ENCODE results near the gene ADAMTS1.
"Not testable (repeated sequence)": the region's sequence is repeated elsewhere in the genome, so short reads cannot be mapped to it uniquely, and the experiment has no call there.

Gene ADAMTS1

GRCh38 chr21:26845066-26845758 is at the start of gene ADAMTS1:
TSS of gene ADAMTS1 (minus strand) at chr21:26845409. CDS start at chr21:26844954, 455 bp downstream.
- peak in 1 of 6 experiments; percentile 19 for DNase-seq

DNA sequence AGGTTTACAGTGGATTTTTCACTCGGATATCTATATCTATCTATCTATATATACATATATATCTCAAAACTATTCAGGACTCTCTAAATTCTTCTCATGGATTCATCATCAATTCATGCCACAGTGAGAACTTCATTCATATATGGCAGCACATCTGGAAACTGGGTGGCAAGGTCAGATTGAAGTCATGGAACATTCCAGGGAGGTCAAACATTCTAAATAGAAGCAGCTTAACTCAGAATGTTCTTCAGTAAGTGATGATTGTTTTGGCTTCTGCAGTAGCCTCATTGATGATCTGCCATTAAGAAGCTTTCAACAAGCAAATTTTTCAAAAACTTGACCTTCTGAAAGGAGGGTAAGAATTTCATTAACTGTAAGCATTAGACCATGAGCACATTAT is 46.9 kb upstream of the ADAMTS1 start:
- DNase-seq: no peak

DNA sequence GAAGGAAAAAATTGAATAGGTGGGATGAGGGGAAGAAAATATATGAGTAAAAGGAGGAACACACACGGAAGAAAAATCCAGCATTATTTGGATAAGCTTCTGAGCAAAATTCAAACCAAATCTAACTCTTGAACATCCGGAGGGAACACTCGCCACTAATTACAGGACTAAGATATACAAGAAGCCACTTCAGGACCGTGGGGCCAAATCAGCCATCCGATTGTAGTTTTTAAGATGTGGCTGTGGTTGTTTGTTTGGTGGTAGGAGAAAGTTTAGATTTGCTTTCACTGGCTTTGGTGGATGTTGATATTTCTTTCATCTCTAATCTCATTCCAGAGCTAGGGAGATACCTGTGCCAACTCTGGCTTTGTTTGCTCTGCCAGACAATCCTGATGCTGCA is 43.7 kb upstream of the ADAMTS1 start:
- DNase-seq: no peak

DNA sequence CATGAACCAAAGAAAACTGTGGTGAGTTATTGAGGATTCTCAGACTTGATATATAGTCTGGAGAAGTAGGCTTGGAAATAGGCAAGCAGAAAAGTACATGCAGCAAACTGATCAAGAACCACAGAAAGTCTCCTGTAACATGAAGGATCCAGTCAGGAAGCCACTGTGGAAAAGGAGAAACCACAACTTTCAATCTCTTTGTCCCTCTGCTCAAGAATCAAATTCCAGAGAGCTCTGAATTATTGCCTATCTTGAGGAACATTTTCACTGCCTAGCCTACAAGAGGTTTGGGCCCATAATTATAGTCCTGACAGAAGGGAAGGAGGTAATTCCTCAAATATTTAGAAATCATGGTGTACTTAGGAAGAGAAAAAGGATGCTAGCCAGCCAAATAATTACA is 43.0 kb upstream of the ADAMTS1 start:
- DNase-seq: no peak

- DNase-seq: no peak
Measured at GRCh38 chr21:26887251-26887650, 42.0 kb upstream of the ADAMTS1 start.

DNA sequence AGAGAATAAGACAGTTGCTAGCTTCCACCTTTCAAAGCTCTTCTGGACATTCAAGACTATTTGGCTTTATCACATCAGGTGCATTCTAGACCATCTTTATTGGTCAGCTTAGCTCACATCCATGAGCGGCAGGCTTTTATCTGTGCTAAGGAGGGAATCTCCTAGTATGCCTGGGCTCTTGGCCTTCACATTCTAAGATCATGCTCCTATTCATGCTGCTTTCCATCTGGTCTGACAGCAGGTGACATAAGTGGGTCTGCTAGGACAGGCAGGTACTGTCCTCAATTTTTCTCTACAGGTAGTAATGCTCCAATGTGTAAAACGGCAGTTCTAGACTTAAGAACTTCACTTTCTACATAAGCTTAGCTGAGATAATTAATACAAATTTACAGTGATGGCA is 39.2 kb upstream of the ADAMTS1 start:
- no peak for DNase-seq

DNA sequence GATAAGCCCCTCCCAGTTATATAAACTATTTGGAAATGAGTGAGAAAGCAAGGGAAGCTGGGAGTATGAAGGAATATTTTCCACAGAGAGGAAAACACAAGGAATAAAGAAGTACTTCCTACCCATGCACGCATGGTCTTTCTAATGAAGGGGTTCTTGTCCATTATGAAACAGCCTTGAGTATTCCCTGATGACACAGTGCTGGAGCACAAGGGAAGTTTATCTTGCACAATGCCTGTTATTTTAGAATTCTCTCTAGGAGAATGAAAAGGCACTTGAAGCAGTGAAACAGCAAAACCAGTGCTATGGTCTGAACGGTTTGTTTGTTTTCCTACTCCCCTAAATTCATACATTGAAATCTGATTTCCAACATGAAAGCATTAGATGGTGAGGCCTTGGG is 38.6 kb upstream of the ADAMTS1 start:
- DNase-seq: no peak

DNA sequence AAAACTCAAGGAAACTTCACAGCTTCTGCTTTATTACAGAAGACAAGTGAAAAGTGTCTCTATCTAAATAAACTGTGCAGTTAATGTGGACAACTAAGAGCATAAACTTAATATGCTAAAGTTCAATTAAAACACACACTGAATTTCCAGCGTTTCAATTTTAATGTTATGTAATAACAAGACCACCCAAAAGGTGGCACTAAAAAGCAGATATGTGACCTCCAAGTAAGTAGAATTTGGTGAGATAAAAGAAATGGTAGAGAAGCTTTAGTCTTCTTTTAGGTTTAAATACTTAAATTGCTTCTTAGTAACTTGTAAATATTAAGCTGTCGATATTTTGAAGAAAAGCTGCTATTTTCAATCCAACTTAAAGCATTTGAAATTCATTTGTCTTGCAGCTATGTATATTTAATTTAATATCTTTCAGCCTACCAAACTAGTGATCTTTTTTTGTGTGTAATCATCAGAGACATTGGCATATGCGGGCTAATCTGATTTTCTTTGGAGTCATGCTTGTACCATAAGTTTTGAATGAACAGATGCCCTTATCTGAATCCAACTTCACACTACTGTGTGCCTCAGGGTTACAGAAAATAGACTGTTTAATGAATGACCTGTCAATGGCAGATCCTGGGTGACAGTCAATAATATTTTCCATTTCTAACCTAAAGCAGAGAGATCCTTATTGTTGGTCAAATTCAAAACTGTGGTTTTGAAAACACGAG is 36.5 kb upstream of the ADAMTS1 start:
- DNase-seq: no peak

DNA sequence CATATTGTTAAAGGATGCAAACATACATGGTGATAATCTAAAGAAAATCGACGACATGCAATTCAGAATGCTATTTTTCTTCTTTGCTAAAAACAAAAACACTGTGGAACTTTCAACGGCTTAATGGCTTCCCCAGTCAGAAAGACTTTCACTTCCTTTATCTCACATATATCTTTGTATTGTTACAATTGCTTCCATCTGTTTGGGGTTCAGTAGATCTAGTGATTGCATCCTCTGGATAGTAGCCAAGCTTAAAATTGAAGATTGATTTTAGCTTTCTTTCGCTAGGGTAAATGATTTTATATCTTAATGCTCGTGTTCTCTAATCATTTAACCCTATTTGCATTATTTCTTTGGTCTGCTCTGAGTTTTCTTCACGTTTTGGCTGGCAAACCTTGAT is 31.8 kb upstream of the ADAMTS1 start:
- no peak for DNase-seq

DNA sequence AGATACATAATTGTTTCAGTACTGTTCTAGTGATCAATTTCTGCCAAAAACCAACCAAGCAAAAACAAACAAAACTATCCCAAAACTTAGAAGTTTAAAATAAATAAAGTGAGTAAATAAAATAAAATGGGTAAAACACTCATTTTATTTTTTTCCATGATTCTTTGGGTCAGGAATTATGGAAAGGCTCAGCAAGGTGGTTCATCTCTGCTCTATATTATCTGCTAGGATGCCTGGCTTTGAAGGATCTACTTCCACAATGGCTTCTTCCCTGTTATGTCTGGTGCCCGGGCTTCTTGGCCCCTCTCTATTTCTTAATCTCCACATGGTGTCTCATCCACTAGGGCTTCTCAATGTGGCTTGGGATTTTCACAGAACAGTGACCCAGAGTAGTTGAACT is 29.1 kb upstream of the ADAMTS1 start:
- DNase-seq: no peak

DNA sequence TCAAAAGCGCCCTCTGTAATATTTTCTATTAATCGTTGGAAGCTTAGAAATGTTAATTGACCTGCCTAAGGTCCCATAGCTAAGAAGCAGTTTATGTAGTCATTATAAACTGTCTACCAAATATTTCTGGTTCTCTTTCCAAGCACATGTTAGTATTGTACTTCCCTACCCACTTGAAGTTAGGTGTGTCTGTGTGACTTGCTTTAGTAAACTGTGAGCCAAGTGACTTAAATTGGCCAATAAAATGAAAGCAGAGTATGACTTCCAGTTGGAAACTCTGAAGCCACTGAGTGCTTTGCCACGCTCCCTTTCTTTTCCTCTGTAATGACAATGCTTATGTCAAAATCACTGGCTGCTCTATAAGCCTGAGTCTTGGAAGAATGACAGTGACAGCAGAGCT is 20.6 kb upstream of the ADAMTS1 start:
- no peak for DNase-seq

- not testable (repeated sequence) for DNase-seq
Measured at GRCh38 chr21:26856871-26857350, 11.7 kb upstream of the ADAMTS1 start.

GRCh38 chr21:26854695-26855094 is 9.5 kb upstream of the ADAMTS1 start:
- DNase-seq: not testable (repeated sequence)

- no peak for DNase-seq
Measured at GRCh38 chr21:26852423-26852822, 7.2 kb upstream of the ADAMTS1 start.

GRCh38 chr21:26851109-26851944 is 6.1 kb upstream of the ADAMTS1 start:
- no peak for DNase-seq

DNA sequence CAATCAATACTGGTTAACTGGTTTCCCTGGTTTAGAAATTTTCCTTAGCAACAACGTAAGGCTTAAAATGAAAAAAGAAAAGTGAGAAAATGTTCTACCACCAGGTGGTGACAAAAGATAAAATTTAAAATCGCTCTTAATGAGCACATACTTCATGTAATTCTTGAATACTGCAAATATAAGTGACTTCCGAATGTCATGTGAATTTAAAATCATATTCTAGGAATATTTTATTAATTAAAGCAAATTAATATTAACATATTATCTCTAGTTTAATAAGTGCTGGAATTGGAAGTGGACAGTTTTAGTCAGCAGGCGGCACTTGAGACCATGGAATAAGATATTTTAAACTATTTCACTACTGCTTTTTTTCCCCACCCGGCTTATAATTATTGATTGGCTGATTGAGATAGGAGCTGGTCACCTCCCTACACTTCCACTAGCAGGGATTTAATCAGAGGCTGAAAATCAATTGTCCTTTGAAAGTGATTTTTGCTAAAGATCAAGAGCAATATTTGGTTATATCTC is 5.0 kb upstream of the ADAMTS1 start:
- DNase-seq: no peak

GRCh38 chr21:26849428-26850115 is 4.4 kb upstream of the ADAMTS1 start:
- peak in 2 of 6 experiments; percentile 7 to 36 for DNase-seq

DNA sequence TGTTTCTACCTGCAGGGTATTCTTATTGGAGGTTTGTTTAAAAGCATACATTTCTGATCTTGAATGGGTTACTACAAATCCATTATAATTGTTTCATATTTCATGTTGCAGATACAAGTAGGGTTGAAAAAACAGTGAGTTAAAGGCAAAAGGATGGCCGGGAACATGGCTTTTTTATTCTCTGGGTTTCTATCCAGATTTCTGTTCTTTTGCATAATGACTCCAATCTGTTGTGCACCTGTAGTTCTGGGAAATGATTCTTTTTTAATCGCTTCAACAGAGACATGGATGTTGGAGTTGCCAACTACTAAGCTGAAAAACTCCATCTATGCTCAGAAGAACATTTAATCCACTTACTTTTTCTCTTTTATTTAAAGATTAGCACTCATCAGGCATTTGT is 2.7 kb upstream of the ADAMTS1 start:
- DNase-seq: no peak

DNA sequence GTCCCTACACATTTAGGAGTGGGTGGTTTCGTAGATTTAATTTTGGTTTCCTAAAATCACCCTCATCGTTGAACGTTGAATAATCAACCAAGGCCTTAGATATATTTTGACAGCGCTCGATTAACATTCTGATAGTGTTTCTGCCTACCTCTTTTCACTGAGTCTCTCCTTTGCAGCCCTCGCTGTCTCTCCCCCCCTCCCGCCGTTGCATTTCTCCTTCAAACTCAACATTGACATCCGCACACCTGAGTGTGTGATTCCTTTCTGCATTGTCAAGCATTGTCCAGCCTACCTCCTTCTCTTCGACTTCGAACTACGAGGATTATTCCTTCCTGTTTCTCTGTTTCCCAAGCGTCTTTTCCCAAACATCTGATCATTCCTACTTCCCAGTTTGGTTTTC is 1.8 kb upstream of the ADAMTS1 start:
- DNase-seq: no peak

GRCh38 chr21:26846036-26846931 is 1.1 kb upstream of the ADAMTS1 start:
- no peak for DNase-seq

DNA sequence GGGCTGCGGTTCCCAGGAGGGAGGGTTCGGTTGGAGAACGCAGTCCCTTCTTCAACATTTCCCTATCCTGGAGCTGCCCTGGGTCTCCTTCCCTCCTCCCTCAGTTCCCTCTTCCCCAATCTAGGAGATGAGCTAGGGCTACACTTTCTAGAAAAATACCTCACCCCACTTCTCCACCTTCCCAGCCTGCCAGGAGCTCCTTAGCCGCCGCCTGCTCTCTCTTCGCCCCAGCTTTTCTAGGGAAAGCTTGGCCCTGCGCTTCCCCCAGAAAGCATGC is 488 bp upstream of the ADAMTS1 start:
- DNase-seq: no peak
